ENCODE data around the gene MET. TPM values are rescaled to one million over a fixed set of nuclear protein-coding genes. Genes with fewer than 3 reads are reported as not detected.

Gene MET
- total and polyA plus RNA-seq, 2 of the 8 experiments (the other 6 are each of a cell fraction or from before 2014, with no cell fraction given), result 3.5 to 12.9 TPM

- Histone ChIP-seq H2BK120ac (replicated peaks; ENCODE audit: low read depth, low read length) (no peak overlapping the region), H3K27me3 (replicated peaks in 1 of 4; ENCODE audit: control insufficient read depth in 3 of 4, extremely low read depth in 1 of 4, insufficient read depth in 3 of 4, low read length in 3 of 4) (no peaks in the 10 kb centered on the region), H3K27ac (ENCODE audit: low read depth, low read length) (no peak overlapping the region), H3K14ac (ENCODE audit: insufficient read length) (no peak overlapping the region), H3K23ac (ENCODE audit: insufficient read length) (no peak overlapping the region), H3K9me3 (ENCODE audit: insufficient read depth in 2 of 2, low read depth in 1 of 2, low read length in 1 of 2) (no peaks in the 10 kb centered on the region), H2BK12ac (ENCODE audit: low read depth, low read length) (no peak overlapping the region), H2AFZ (ENCODE audit: low read length) (no peak overlapping the region), H3K4ac (replicated peaks; ENCODE audit: insufficient read length, low read depth, low read length) (no peak overlapping the region), H3K79me1 (ENCODE audit: low read depth, low read length) (no peaks in the 10 kb centered on the region), H3K4me2 (ENCODE audit: insufficient read depth in 1 of 2, low read depth in 2 of 2, low read length in 2 of 2) (no peak overlapping the region), H4K91ac (replicated peaks; ENCODE audit: insufficient read length, low read length) (no peak overlapping the region), H4K20me1 (replicated peaks in 1 of 2; ENCODE audit: control insufficient read depth in 1 of 2, insufficient read depth in 2 of 2, low read length in 2 of 2) (no peaks in the 10 kb centered on the region), H3K4me3 (ENCODE audit: extremely low read depth in 1 of 4, insufficient read depth in 2 of 4, low read depth in 3 of 4, low read length in 4 of 4) (no peak overlapping the region), H3K4me1 (replicated peaks in 1 of 4; ENCODE audit: control insufficient read depth in 3 of 4, insufficient read depth in 4 of 4, low read length in 3 of 4) (peaks cover 0 to 10% (median 2%) of the 10 kb centered on the region in 4 experiments; a peak in 3 of 7 replicates), H2BK20ac (ENCODE audit: low read length) (no peak overlapping the region), H3K18ac (ENCODE audit: extremely low read depth, low read length) (no peak overlapping the region), H2AK5ac (ENCODE audit: low read depth, low read length) (no peak overlapping the region), H3K9ac (replicated peaks in 1 of 4; ENCODE audit: extremely low read depth in 1 of 4, low read depth in 3 of 4, low read length in 3 of 4) (no peak overlapping the region), H3K56ac (replicated peaks; ENCODE audit: insufficient read length, low read depth, low read length) (no peak overlapping the region), H2BK15ac (ENCODE audit: low read length) (no peak overlapping the region), H2BK5ac (ENCODE audit: low read depth, low read length) (no peak overlapping the region), H4K8ac (ENCODE audit: extremely low read depth, insufficient read depth, low read length) (no peak overlapping the region), H3K23me2 (ENCODE audit: low read depth, low read length) (no peaks in the 10 kb centered on the region), H4K5ac (ENCODE audit: insufficient read length, low read depth, low read length) (no peak overlapping the region), H3K36me3 (ENCODE audit: control insufficient read depth in 2 of 4, insufficient read depth in 4 of 4, low read length in 3 of 4) (no peaks in the 10 kb centered on the region), H3K79me2 (ENCODE audit: control insufficient read depth in 1 of 2, insufficient read depth in 2 of 2, low read length in 2 of 2) (no peaks in the 10 kb centered on the region)
- POLR2A ChIA-PET (ENCODE audit: partially characterized antibody), result interaction anchor here (1.4 kb wide), 1 partner anchor 12 kb away, joined by 3 read pairs; no protein-coding TSS in a partner anchor
- WGBS, 2 experiments (ENCODE audit: extremely low coverage in 1 of 2, insufficient coverage in 1 of 2, insufficient read length in 1 of 2, insufficient replicate concordance in 2 of 2, low coverage in 1 of 2, low lambda C conversion rate in 2 of 2, missing lambda C conversion rate in 1 of 2), result 91% methylated on average over 2 of the region's 2 CpGs; no CpG with 5 or more reads in 1 of the 2 experiments
- CTCF ChIA-PET (ENCODE audit: partially characterized antibody), result interaction anchor here (1.0 to 1.2 kb wide), 2 partner anchors 42 to 213 kb away, joined by 3 to 4 read pairs; no protein-coding TSS in a partner anchor
- no peak for DNase-seq (ENCODE audit: low read depth in 1 of 2, low spot score in 2 of 2)
- no peak for FAIRE-seq
- no peak for TF ChIP-seq TBP (IDR thresholded peaks at IDR 0.05; ENCODE audit: low read depth, low read length)
- TF ChIP-seq CTBP2 (IDR thresholded peaks at IDR 0.05; ENCODE audit: borderline replicate concordance, insufficient read depth, insufficient read length, low read length), result no peak
- TF ChIP-seq CBX8 (IDR thresholded peaks at IDR 0.05; ENCODE audit: borderline replicate concordance, low read depth, low read length), result no peak
- TF ChIP-seq MAX (IDR thresholded peaks at IDR 0.05), result no peak
- TF ChIP-seq POU5F1 (IDR thresholded peaks at IDR 0.05; ENCODE audit: low read depth, low read length), result no peak
- no peak for TF ChIP-seq KDM1A (IDR thresholded peaks at IDR 0.05; ENCODE audit: borderline replicate concordance, low read length)
- TF ChIP-seq SIX5 (IDR thresholded peaks at IDR 0.05; ENCODE audit: low read depth, low read length), result no peak
- no peak for TF ChIP-seq HDAC6 (IDR thresholded peaks at IDR 0.05; ENCODE audit: low read depth, low read length)
- TF ChIP-seq E2F6 (IDR thresholded peaks at IDR 0.05), result no peak
- no peak for TF ChIP-seq POLR2A (IDR thresholded peaks at IDR 0.05; ENCODE audit: control extremely low read depth in 1 of 2, low read depth in 2 of 2, low read length in 2 of 2)
- TF ChIP-seq USF2 (IDR thresholded peaks at IDR 0.05; ENCODE audit: low read length), result no peak
- no peak for TF ChIP-seq SP2 (IDR thresholded peaks at IDR 0.05; ENCODE audit: low read length)
- no peak for TF ChIP-seq RBBP5 (IDR thresholded peaks at IDR 0.05; ENCODE audit: borderline replicate concordance, low read depth, low read length)
Observed at GRCh38 chr7:116739307-116739706, 67.3 kb downstream of the MET start.
